Thyroid gland (tissue), 4 donors: ENCODE results near the gene DNAH1.

ENCODE experiments used
- POLR2A ChIP-seq, 2 donors: fragments of 450-650 bp; IDR thresholded peaks; one replicate each; pipeline ENCODE4 v1.6.1; 2017; ENCODE audit warnings: antibody characterized with exemption in 2 of 2, mild to moderate bottlenecking in 2 of 2, moderate library complexity in 1 of 2
- TF ChIP-seq, protein P1 (sequence below), 6 experiments: fragments of 200-600 bp in 3 of 6; fragments of 450-650 bp in 3 of 6; sonication (generic) in 3 of 6; IDR thresholded peaks; one replicate each; pipeline ENCODE4 v1.5.1; 2016 to 2019; ENCODE audit warnings: antibody characterized with exemption in 6 of 6, mild to moderate bottlenecking in 2 of 6, inconsistent platforms in 1 of 6, moderate library complexity in 1 of 6

DNA sequence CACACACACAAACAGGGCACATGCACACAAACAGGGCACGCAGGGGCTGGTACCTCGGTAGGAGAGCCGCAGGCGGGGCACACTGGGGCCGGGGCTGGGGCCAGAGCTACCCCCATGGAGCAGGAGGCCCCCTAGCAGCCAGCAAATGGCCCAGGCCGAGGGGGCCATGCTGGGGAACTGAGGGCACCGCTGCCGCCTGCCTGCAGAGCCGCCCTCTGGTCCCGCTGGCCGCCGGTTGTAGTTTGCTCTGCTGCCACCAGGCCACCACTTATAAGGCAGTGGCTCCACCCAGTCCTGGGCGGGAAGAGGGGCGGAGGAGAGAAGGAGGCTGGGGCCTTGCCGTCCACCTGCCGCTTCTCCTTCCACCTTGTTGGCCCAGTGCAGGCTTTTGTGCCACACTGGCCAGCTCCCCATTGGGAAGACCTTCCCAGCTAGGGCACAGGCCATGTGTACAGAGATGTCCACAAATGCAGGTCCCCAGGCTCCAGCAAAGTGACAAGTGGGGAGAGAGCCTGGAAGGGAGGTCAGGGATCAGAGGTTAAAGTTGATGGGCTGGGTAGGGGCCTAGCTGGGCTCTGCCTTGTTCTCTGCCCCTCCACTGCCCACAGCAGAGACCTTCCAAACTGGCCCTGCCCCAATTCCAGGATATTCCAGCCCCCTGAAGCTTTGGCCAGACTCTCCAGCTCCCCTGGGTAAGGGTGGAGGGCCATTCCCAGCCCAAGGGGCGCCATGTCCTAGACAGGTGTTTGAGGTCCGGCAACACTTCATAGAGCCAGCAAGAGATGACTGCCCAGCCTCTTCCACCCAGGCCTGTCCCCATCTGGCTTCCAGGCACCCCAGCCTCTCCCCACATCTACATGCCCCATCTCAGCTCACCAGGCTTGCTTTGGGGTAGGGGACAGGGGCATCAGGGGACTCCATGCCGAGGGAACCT lies 129.0 kb downstream of the DNAH1 start, which contains the start of gene SEMA3G:
- TF ChIP-seq, protein P1, sequence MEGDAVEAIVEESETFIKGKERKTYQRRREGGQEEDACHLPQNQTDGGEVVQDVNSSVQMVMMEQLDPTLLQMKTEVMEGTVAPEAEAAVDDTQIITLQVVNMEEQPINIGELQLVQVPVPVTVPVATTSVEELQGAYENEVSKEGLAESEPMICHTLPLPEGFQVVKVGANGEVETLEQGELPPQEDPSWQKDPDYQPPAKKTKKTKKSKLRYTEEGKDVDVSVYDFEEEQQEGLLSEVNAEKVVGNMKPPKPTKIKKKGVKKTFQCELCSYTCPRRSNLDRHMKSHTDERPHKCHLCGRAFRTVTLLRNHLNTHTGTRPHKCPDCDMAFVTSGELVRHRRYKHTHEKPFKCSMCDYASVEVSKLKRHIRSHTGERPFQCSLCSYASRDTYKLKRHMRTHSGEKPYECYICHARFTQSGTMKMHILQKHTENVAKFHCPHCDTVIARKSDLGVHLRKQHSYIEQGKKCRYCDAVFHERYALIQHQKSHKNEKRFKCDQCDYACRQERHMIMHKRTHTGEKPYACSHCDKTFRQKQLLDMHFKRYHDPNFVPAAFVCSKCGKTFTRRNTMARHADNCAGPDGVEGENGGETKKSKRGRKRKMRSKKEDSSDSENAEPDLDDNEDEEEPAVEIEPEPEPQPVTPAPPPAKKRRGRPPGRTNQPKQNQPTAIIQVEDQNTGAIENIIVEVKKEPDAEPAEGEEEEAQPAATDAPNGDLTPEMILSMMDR (IDR thresholded peaks at IDR 0.05), result peak in 5 of 6 experiments; percentile 60 to 82 (median 75)
- TF ChIP-seq POLR2A (IDR thresholded peaks at IDR 0.05), result peak in 1 of 2 donors; percentile 76
